Measurements from ENCODE around the gene MYOM1.

DNA sequence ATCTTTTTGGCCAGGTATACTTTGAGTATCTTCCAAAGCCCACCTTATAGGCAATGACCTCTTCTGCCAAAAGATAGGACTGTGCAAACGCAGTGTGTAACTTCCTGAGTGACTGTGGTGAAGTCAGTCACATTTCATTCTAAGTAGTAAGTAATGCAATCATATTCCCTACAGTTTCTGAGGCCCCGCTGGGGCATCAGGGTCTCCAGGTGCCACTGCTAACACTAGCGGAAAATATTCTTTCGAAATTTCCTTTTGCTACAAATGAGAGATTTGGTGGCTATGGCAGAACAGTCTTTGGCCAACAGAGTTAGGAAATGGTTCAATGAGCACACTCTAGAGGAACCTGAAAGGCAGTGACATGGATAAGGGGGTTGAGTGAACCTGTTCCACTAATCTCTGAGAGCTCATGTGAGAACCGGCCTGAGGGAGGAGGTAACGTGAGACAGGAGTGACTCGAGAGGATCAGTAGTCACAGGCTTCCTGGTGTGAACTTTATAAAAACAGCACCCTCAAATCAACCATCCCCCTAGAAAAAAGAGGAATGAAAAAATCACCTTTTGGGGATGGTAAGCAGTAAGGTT lies 104.2 kb downstream of the MYOM1 start:
- TF ChIP-seq POLR2A (IDR thresholded peaks at IDR 0.05) (no peak), CTCF (IDR thresholded peaks at IDR 0.05 in 8 of 11, conservative IDR thresholded peaks at IDR 0.05 in 3 of 11) (no peak)

Measured in spleen (tissue), 7 donors.